ENCODE measurements around the gene RAB3B.

RAB3B gene

GRCh38 chr1:51960262-51960661 lies 30.2 kb downstream of the RAB3B start:
- no peak for DNase-seq
- intact Hi-C loops (cut with DNase I): no loop called here

GRCh38 chr1:51958824-51959223 lies 31.7 kb downstream of the RAB3B start:
- no peak for DNase-seq
- intact Hi-C loops (cut with DNase I): no loop called here

- DNase-seq: no peak
- intact Hi-C loops (cut with DNase I): no loop called here
Measured at GRCh38 chr1:51957618-51958017, 32.9 kb downstream of the RAB3B start.

GRCh38 chr1:51956528-51957509 lies 33.7 kb downstream of the RAB3B start:
- intact Hi-C loops (cut with DNase I): no loop called here

GRCh38 chr1:51955797-51956527 lies 34.5 kb downstream of the RAB3B start:
- no peak for DNase-seq
- intact Hi-C loops (cut with DNase I): no loop called here

More at GRCh38 chr1:51956528-51957509, 33.7 kb downstream of the RAB3B start:
- no peak for DNase-seq

- DNase-seq: no peak
- intact Hi-C loops (cut with DNase I): no loop called here
Measured at GRCh38 chr1:51954783-51955182, 35.7 kb downstream of the RAB3B start.

GRCh38 chr1:51953079-51953478 lies 37.4 kb downstream of the RAB3B start:
- no peak for DNase-seq
- intact Hi-C loops (cut with DNase I): no loop called here

GRCh38 chr1:51952638-51953037 lies 37.9 kb downstream of the RAB3B start:
- no peak for DNase-seq
- intact Hi-C loops (cut with DNase I): no loop called here

- no peak for DNase-seq
- intact Hi-C loops (cut with DNase I): no loop called here
Measured at GRCh38 chr1:51950701-51951100, 39.8 kb downstream of the RAB3B start.

- intact Hi-C loops (cut with DNase I): no loop called here
- peak in 1 of 10 donors; percentile 44 for DNase-seq
Measured at GRCh38 chr1:51949014-51949702, 41.3 kb downstream of the RAB3B start.

- DNase-seq: no peak
- intact Hi-C loops (cut with DNase I): no loop called here
Measured at GRCh38 chr1:51948491-51948915, 42.0 kb downstream of the RAB3B start.

GRCh38 chr1:51946300-51946699 lies 44.2 kb downstream of the RAB3B start:
- DNase-seq: no peak
- intact Hi-C loops (cut with DNase I): no loop called here

GRCh38 chr1:51945591-51945990 lies 44.9 kb downstream of the RAB3B start:
- DNase-seq: no peak
- intact Hi-C loops (cut with DNase I): no loop called here

GRCh38 chr1:51942281-51942680 lies 48.2 kb downstream of the RAB3B start:
- no peak for DNase-seq
- intact Hi-C loops (cut with DNase I): no loop called here

GRCh38 chr1:51941528-51941927 lies 49.0 kb downstream of the RAB3B start:
- no peak for DNase-seq
- intact Hi-C loops (cut with DNase I): no loop called here

GRCh38 chr1:51937112-51937511 lies 53.4 kb downstream of the RAB3B start:
- intact Hi-C loops (cut with DNase I): no loop called here
- no peak for DNase-seq

GRCh38 chr1:51936531-51936930 lies 54.0 kb downstream of the RAB3B start:
- no peak for DNase-seq
- intact Hi-C loops (cut with DNase I): no loop called here

GRCh38 chr1:51933344-51933743 lies 57.2 kb downstream of the RAB3B start:
- intact Hi-C loops (cut with DNase I): no loop called here
- DNase-seq: no peak

GRCh38 chr1:51930329-51930728 lies 60.2 kb downstream of the RAB3B start:
- intact Hi-C loops (cut with DNase I): no loop called here
- DNase-seq: no peak

GRCh38 chr1:51928896-51929295 lies 61.6 kb downstream of the RAB3B start:
- intact Hi-C loops (cut with DNase I): no loop called here
- no peak for DNase-seq

GRCh38 chr1:51927029-51927428 lies 63.5 kb downstream of the RAB3B start:
- DNase-seq: no peak
- intact Hi-C loops (cut with DNase I): no loop called here

Measured in posterior cingulate gyrus (tissue), 11 donors.